Suprapubic skin (tissue), 4 donors: ENCODE results near the gene LHX6.

Experiments used
- EP300 ChIP-seq: sonication (generic); formaldehyde crosslinking; IDR thresholded peaks from one replicate; pipeline ENCODE4 v1.6.1; 2017; ENCODE audit warnings: antibody characterized with exemption
- POLR2A ChIP-seq, 2 donors: fragments of 450-650 bp; IDR thresholded peaks; one replicate each; pipeline ENCODE4 v1.6.1; 2017; ENCODE audit warnings: antibody characterized with exemption in 2 of 2, mild to moderate bottlenecking in 2 of 2, moderate library complexity in 2 of 2
- POLR2AphosphoS5 ChIP-seq, 3 donors: sonication (generic); formaldehyde crosslinking; IDR thresholded peaks; one replicate each; pipeline ENCODE4 v1.6.1; 2017; ENCODE audit warnings: antibody characterized with exemption in 3 of 3
- TF ChIP-seq, protein P1 (sequence below), 2 donors: fragments of 200-600 bp in 1 of 2; fragments of 450-650 bp in 1 of 2; sonication (generic) in 1 of 2; IDR thresholded peaks; one replicate each; pipeline ENCODE4 v1.5.1; 2016 to 2019; ENCODE audit warnings: antibody characterized with exemption in 2 of 2, mild to moderate bottlenecking in 1 of 2, moderate library complexity in 1 of 2

DNA sequence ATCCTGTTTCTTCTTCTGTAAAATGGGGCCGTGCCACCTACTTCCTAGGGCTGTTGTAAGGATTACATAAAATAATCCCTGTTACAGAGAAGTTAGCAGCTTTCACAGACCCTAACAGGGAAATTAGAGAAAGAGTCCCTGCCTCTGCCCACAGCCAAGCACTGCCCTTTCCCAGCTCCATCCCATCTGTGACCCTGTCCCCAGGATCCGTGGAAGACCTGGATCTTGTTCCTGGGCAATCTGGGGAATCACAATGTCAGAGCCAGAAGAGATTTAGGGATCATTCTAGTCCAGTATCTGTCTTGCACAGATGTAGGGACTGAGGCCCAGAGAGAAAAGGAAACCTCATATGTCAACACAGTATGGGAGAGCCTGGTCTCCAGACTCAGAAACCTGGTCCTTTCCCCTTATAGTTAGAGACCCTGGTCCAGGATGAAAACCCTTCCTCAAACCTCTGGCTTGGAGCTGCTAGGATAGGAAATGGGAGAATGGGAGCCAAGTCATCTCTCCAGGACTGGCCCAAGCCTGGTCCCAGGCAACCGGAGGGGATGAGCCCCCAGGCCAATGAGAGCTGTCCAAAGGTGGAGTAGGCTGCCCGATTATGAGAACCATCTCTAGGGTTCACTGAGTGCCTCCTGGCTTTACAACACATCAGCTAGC, 12.5 kb downstream of the LHX6 start:
- TF ChIP-seq, protein P1, sequence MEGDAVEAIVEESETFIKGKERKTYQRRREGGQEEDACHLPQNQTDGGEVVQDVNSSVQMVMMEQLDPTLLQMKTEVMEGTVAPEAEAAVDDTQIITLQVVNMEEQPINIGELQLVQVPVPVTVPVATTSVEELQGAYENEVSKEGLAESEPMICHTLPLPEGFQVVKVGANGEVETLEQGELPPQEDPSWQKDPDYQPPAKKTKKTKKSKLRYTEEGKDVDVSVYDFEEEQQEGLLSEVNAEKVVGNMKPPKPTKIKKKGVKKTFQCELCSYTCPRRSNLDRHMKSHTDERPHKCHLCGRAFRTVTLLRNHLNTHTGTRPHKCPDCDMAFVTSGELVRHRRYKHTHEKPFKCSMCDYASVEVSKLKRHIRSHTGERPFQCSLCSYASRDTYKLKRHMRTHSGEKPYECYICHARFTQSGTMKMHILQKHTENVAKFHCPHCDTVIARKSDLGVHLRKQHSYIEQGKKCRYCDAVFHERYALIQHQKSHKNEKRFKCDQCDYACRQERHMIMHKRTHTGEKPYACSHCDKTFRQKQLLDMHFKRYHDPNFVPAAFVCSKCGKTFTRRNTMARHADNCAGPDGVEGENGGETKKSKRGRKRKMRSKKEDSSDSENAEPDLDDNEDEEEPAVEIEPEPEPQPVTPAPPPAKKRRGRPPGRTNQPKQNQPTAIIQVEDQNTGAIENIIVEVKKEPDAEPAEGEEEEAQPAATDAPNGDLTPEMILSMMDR (IDR thresholded peaks at IDR 0.05) = no peak
- no peak for TF ChIP-seq POLR2AphosphoS5 (IDR thresholded peaks at IDR 0.05)
- TF ChIP-seq POLR2A (IDR thresholded peaks at IDR 0.05) = no peak
- TF ChIP-seq EP300 = no peak
